SK-N-DZ (cell line): Measurements from ENCODE around the gene FYTTD1.

ENCODE experiments used
- DNase-seq: peaks from one replicate; pipeline ENCODE4 v3.0.0-alpha.2; 2015; ENCODE audit warnings: low spot score

FYTTD1 gene

DNA sequence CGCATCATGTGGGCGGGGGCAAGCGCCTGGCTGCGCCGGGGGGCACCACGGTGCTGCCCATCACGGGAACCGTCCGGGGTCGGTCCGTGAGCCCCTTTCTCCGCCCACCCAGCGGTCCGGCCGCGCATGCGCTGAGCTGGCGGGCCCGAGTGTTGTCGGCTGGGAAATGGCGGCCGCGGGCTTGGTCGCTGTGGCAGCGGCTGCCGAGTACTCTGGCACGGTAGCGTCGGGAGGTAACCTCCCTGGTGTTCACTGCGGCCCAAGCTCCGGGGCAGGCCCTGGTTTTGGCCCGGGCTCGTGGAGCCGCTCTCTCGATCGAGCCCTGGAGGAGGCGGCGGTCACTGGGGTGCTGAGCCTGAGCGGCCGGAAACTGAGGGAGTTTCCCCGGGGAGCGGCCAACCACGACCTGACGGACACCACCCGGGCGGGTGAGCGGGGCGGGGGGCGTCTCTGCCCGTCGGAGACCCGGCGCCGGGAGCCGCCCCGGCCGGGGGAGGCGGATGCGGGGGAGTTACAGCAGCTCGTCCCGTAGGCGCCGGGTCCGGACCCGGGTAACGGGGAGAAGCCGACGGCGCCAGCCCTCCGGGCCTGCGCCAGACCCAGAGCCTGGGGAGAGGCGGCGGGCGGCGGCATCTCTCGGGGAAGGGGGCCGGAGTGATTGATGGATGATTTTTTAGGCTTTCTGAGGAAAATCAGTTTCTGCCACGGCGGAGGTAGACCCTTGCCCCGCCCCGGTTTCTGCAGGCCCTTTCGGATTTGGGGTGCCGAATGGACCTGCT, 41.6 kb downstream of the FYTTD1 start, which contains the start of gene LRCH3:
Gene LRCH3 (plus strand): TSS at position 142 of the 779 bp plus-strand sequence. CDS start 25 bp downstream, at position 167.
- peak; percentile 88 for DNase-seq

DNA sequence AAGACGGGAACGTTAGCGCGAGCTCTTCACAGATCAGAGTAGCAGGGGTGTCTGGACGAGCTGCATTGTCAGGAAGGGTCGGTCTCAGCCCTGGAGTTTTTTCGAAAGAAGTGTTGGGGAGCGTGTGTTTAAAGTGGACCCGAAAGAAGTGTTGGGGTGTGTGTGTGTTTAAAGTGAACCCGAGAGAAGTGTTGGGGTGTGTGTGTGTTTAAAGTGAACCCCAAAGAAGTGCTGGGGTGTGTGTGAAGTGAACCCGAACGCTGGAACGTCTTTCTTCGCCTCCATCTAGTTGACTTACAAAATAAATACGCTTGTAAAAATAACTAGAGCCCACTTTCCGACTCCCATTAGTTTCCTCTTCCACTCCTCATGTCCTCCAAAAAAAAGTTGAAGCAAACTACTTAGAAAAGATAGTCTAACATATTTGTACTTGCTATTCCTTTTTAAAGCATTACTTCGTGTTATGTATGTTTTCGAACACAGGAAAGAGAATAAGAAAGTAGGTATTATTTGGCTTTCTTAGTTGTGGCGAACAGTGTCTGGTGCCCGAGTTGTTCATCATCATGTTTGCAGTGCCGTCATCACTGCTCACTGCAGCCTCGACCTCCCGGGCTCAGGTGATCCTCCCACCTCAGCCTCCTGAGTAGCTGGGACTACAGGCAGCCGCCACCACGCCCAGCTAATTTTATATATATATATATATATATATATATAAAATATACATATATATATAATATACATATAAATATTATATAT, 42.4 kb downstream of the FYTTD1 start:
- DNase-seq = peak; percentile 36

DNA sequence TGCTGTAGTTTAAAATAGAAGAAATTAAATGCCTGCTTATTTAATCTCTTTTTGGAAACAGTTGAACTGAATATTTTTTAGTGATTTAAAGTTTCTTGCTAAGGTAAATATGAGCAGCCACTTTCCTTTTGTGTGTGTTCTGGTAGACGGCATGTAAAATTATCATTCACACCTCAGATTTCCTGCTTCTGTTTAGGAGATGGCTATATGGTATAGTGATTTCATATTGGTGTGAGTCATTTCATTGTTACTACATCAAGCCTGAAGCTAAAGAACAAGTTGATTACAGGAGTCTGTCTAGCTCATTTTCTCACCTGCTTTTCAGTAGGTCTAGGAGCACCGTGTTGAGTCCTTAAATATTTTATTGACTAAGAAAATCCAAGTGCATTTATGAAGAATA, 43.6 kb downstream of the FYTTD1 start:
- no peak for DNase-seq

DNA sequence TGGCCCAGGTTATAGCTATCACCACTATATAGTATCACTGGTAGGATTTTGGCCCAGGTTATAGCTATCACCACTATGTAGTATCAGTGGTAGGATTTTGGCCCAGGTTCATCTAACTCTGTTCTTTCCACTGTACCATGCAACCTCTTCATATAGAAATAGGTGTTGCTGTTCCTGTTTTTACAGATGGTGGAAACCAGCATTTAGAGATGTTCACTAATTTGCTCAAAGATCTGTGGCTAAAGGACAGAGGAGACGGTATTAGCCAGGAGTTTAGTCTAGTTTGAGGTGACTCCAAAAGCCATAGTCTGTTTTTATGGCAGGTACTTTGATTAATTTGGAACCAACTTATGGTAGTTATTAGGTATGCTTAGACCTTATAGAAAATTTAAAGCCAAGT, 44.4 kb downstream of the FYTTD1 start:
- DNase-seq = no peak

DNA sequence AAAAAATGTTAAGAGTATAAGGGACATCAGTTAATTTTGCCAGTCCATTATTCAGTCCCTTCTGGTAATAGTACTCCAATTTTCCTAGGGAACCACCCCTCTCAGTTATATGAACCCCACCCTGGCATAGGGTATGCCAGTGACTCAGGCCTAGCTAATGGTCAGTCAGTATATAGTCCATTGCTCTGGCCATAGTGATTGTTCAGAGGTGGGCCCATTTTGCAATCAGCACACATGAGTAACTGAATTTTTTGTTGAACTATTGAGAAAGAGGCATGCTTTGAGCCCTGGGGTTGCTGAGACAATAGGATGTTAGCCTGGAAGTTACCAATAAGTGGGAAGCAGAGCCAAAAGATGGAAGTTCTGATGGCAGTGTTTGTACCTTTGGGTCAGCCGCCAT, 45.5 kb downstream of the FYTTD1 start:
- DNase-seq = no peak

DNA sequence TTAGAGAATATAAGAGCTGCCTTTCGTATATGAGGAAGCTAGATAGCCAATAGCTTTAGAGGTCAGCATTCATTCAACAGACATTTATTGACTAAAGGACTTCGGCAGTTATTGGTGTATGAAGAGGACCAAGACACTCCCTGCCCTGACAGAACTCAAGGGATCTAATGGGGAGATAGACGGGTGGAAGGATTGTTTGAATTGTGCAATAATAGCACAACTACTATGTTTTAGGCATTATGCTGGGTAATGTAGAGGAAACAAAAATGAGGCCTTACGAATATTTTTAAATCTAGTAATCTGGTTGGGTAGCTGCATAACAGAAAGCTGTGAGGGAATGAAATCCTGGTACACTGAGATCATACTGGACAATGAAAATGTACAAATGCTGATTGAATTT, 46.4 kb downstream of the FYTTD1 start:
- DNase-seq = no peak

DNA sequence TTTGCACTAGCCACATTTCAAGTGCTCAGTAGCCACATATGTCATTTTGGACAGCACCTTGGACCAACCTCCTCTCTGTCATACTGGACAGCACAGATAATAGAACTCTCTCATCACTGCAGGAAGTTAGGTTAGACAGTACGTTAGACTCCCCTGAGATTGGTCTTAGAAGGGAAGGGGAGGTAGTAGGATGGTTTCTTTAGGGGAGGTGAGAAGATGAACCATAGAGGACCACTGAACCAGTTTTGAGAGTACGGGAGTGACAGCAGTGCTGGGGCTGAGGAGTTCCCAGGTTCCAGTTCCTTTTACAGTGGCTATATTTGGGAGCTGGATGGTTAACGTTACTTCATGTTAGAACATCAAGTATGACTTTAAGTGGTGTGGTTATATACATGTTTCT, 49.2 kb downstream of the FYTTD1 start:
- no peak for DNase-seq

DNA sequence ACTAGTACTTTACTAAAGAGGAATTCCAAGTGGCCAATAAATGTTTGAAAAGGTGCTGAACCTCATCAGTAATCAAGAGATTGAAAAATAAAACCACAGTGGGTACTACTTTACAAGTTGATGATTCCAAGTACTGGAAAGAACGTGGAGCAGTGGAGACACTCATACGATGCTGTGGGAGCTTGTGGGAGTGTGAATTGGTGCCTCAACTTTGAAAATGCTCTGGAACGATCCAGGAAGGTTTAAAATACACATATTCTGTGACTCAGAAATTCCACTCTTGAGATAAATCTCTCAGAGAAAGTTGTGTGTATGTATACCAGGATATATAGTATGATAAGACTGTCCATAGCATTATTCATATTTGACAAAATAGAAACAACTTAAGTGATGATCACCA, 50.7 kb downstream of the FYTTD1 start:
- no peak for DNase-seq

DNA sequence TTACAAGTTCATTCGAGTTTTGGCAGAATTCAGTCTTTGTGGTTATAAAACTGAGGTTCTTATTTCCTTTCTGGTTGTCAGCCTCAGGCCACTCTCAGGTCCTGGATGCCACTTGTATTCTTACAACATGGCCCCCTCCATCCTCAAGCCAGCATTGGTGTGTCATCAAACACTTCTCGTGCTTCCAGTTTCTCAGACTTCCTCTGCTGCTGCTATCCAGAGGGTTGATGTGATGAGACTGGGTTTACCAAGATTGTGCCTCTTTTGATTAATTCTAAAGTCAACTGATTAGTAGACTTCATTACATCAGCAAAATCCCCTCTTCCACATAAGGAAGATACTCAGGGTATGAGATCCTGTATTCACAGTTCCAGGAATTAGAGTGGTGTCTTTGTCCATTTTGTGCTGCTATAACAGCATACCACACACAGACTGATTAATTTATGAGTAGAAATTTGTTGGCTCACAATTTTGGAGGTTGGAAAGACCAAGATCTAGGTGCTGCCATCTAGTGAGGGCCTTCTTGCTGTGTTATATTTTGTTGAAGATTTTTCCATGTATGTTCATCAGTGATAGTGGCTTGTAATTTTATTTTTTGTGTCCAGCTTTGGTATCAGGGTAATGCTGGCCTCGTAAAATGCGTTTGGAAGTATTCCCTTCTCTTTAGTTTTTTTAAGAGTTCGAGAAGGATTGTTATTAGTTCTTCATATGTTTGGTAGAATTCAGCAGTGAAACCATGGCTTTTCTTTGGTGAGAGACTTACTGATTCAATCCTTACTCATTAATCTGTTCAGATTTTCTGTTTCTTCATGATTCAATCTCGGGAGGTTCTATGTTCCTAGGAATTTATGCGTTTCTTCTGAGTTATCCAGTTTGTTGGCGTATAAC, 52.5 kb downstream of the FYTTD1 start:
- DNase-seq = no peak

DNA sequence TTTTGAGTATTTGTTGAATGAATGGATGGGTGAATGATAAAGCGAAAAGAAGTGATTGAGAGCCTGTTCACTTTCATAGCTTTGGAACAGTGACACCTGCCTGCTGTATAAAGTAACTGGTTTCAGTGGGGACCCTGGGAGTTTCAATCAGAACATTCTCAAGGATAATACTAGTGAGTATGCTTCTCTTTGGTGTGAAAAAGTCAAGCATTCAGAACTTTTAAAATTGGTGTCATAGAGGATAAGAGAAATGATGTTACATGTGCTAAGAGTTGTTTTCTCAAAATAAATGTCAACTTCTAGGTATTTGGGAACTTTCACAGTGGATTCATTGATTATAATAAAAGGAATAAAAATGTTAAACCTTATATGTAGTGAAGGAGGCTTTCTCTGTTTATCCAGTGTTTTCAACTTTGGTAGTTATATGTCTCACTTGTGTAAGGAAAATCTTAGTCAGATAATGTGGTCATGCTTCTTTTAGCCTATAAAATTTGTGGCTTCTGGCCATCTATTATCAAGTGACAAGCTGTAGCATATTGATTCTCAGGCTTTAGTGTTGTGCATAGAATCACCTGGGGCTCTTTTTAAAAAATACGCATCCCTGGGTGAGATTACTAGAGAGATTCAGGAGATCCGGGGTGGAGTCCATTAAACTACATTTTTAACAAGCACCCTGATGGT, 53.2 kb downstream of the FYTTD1 start:
- DNase-seq = no peak

DNA sequence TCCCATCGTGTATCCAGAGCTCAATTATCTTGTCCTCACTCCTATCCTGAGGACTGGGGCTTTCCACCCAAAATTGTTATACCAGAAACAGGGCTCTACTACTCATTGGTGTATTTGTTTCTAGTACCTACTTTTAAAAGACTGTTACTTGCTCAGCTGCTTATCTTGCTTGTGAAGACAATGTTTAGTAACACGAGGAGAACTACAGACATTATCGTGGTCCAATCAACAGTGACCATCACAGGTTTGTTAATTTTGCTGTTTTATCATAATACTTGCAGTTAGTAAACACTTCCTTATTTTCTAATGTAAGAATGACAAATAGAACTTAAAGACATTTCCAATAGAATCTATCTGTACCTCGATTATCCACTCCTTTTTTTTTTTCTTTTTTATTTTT, 54.8 kb downstream of the FYTTD1 start:
- no peak for DNase-seq

DNA sequence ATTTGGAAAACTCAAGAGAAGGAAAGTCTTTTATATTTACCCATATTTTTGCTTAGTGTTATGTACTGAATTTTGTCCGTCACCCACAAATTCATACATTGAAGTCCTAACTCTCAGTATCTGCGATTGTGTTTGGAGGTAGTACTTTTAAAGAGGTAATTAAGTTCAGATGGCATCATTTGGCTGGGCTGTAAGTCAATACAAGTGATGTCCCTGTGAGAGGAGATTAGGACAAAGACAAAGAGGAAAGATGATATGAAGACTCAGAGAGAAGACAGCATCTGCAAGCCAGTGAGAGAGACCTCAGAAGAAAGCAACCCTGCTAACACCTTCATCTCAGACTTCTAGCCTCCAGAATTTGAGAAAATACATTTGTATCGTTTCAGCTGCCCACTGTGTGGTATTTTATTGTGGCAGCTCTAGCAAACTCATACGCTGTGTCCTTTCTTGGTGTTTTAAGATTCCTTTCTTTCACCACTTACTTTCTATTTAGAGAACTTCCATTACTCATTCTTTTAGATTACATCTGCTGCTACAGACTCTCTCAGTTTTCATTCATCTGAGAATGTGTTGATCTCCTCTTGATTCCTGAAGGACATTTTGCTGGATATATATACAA, 58.4 kb downstream of the FYTTD1 start:
- no peak for DNase-seq

DNA sequence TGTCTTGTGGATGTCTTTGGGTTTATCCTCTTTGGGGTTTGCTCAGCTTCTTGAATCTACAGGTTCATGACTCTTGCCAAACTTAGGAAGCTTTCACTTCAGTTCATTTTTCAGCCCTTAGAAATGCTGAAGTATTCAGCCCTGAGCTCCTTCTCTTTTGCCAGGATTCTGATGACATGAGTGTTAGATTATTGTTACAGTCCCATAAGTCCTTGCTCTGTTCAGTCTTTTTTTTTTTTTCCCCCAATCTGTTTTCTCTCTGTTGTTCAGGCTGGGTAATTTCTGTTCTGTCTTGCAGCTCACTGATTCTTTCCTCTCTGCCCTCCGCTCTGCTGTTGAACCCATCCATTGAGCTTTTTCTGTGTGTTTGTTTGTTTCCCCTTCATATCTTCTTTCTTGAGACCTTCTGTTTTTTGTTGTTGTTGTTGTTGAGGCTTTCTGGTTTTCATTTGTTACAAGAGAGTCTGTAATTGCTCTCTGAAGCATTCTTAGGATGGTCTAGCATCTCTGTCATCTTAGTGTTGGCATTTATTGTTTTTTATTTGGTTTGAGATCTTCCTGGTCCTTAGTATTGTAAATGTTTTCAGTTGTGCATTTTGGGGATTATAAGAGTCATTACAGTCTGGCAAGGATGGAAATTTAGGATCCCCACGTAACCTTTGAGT, 59.8 kb downstream of the FYTTD1 start:
- DNase-seq = no peak

DNA sequence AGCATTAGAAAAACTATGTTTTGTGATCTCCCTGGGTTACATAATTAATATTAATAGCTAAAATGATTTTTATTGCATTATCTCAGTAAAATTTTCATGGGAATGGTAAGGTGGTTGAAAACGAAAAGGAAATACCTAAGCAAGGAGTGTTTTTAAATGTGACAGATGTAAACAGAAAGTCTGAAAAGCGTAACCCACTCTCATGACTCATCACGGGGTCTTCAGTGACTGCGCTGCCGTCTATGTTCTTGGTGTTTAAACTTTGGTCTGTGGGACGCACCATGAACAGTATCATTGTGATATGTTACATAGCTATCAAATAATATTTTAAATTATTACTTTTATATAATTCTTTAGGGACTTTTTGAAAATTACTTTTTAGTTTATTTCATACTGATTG, 61.2 kb downstream of the FYTTD1 start:
- DNase-seq = no peak

DNA sequence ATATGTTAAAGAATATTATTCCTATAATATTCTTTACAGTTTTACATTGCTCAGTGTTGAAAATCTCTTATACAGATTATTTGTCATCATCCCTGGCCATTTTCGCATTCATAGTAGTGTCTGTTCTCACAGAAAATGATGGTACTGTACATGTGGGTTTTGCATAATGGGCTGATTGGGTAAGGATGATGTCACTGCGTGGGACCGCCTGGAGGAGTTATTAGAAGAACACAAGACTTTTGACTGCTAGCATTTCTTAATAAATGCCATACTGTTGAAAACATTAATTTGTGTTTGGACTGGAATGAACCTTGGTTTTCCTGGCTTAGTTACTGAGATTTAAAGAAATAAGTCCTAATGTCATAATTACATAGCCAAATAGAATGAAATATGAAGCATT, 61.7 kb downstream of the FYTTD1 start:
- DNase-seq = no peak

DNA sequence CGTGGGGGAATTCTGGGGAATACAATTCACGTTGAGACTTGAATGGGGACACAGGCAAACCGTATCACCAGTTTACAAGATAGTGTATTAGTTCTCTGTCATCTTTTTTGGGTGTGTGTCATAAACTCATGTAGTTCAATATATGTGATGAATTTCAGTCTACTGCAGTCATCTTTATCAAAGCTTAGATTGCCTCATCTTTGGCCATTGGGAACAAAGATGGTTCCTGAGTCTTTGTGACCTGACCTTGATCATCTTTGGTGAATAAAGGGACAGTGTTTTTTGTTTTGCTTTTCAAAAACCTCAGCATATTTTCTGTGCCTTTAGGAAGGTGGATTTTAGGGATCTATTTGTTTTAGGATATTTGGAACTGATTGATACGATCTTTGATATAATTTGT, 64.7 kb downstream of the FYTTD1 start:
- DNase-seq = no peak

DNA sequence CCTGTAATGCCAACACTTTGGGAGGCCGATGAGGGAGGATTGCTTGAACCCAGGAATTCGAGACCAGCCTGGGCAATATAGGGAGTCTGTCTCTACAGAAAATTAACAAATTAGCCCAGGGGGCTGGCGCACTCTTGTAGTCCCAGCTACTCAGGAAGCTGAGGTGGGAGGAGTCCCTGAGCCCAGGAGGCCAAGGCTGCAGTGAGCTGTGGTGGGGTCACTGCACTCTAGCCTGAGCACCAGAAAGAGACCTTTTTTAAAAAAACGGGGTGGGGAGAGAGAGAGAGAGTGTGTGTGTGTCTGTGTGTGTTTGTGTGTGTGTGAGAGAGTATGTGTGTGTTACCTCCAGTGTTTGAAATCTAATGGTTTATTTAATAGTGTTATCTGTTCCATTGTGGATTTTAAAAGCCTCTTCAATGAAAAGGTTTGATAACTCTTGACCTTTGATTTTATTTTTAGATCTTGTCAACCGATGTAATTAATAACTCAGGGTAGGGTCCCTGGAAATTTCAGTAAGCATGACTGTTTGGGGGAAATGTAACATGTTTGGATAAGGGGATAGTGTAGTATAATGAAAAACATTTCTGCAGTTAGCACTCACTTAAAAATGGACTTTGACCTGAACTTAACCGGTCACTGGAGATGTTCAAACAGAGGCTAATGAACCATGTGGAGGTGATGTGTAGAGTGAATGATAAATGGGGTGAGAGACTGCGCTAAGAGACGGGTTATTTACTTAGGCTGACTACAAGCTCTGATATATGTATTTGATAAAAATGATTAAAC, 71.1 kb downstream of the FYTTD1 start:
- DNase-seq = no peak

DNA sequence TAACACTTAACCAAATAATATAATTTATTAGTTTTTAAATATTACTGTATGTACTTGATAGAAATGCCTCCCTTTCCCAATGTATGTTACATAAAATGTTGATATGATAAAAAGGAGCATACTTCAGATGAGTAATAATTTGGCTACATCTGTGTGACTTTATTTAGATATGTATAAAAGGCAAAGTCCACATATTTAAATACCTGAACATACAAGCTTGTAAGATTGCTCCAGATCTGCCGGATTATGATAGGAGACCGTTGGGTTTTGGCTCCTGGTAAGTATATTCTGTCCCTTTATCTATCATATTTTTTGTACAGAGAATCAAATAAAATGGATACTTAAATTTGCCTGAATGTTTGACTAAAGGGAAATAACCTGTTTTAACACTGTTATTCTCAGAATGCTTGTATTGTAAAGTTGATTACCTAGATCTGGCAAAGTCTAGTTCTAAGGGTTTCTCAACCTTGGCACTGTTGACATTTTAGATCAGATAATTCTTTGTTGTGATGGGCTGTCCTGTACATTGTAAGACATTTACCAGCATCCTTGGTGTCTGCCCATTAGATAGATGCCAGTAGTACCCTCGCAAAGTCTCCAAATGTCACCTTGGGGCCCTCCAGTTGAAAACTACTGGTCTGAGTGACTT, 79.8 kb downstream of the FYTTD1 start:
- no peak for DNase-seq

DNA sequence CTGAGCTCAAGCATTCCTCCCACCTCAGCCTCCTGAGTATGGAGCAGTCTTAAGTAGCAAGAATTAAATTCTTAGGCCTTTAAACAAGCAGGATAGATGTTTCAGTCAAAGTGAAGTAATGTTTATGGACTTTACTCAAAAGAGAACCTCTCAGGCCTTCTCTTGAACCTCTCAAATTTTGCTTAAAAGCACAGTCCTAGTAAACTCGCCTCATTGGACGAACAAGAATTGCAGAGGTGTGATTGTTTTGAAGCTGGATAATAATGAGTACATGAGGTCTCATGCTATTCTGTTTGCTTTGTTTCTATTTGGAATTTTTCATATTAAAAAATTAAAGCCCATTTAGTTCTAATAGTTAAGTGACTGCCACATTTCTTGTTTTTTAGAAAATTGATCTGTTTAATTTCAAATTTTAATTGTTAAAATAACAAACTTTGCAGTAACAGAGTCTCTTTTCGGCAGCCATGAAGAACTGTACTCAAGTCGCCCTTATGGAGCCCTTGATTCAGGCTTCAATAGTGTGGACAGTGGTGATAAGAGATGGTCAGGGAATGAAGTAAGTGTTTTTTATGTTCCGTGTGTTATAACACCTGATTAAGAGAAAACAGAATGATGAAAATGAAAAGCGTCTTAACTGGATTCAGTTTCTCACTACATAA, 80.8 kb downstream of the FYTTD1 start:
- DNase-seq = no peak
